ENCODE data around the gene ZNF655.

GRCh38 chr7:99625961-99626360, 67.5 kb downstream of the ZNF655 start:
- TF ChIP-seq, protein P1, sequence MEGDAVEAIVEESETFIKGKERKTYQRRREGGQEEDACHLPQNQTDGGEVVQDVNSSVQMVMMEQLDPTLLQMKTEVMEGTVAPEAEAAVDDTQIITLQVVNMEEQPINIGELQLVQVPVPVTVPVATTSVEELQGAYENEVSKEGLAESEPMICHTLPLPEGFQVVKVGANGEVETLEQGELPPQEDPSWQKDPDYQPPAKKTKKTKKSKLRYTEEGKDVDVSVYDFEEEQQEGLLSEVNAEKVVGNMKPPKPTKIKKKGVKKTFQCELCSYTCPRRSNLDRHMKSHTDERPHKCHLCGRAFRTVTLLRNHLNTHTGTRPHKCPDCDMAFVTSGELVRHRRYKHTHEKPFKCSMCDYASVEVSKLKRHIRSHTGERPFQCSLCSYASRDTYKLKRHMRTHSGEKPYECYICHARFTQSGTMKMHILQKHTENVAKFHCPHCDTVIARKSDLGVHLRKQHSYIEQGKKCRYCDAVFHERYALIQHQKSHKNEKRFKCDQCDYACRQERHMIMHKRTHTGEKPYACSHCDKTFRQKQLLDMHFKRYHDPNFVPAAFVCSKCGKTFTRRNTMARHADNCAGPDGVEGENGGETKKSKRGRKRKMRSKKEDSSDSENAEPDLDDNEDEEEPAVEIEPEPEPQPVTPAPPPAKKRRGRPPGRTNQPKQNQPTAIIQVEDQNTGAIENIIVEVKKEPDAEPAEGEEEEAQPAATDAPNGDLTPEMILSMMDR (IDR thresholded peaks at IDR 0.05), result no peak
- no peak for TF ChIP-seq POLR2A (IDR thresholded peaks at IDR 0.05)

Data from heart left ventricle (tissue), 13 donors.